AG09309 (cell line): ENCODE measurements around the gene ZNF354C.

Source experiments
- DNase-seq: peaks from one replicate; pipeline ENCODE4 v3.0.0-alpha.2; 2010; ENCODE audit warnings: low read depth
- H3K4me3 ChIP-seq: 2 replicates; pipeline ENCODE4 v1.5.1; 2011; ENCODE audit warnings: mild to moderate bottlenecking, low read depth, low read length, moderate library complexity; ENCODE audit not compliant: control insufficient read depth
- TF ChIP-seq, protein P1 (sequence below): IDR thresholded peaks from 2 replicates; pipeline ENCODE4 v1.5.1; 2011; ENCODE audit warnings: mild to moderate bottlenecking, low read depth, low read length, inconsistent platforms; ENCODE audit not compliant: insufficient read depth, control insufficient read depth; ENCODE audit errors: missing control alignments

Gene ZNF354C

DNA sequence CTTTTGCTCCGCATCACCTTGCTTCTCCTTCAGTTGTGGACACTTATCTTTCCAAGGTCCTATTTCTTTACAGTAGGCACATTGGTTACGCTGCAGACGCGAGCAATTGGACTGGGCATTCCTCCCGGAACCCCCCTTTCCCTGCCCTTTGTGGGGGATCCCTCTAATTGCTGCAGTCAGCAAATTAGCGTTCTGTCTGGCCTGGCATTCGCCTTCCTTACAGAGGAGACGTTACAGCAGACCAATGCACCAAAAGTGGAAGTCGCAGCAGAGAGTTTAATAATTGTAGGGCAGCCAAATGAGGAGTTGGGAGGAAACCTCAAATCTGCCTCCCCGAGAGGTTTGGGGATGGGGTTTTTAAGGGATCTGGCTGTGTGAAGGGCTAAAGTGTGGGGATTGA is 5.3 kb upstream of the ZNF354C start:
- no peak overlapping the region for H3K4me3 ChIP-seq
- TF ChIP-seq, protein P1, sequence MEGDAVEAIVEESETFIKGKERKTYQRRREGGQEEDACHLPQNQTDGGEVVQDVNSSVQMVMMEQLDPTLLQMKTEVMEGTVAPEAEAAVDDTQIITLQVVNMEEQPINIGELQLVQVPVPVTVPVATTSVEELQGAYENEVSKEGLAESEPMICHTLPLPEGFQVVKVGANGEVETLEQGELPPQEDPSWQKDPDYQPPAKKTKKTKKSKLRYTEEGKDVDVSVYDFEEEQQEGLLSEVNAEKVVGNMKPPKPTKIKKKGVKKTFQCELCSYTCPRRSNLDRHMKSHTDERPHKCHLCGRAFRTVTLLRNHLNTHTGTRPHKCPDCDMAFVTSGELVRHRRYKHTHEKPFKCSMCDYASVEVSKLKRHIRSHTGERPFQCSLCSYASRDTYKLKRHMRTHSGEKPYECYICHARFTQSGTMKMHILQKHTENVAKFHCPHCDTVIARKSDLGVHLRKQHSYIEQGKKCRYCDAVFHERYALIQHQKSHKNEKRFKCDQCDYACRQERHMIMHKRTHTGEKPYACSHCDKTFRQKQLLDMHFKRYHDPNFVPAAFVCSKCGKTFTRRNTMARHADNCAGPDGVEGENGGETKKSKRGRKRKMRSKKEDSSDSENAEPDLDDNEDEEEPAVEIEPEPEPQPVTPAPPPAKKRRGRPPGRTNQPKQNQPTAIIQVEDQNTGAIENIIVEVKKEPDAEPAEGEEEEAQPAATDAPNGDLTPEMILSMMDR, result no peak
- DNase-seq, result no peak

DNA sequence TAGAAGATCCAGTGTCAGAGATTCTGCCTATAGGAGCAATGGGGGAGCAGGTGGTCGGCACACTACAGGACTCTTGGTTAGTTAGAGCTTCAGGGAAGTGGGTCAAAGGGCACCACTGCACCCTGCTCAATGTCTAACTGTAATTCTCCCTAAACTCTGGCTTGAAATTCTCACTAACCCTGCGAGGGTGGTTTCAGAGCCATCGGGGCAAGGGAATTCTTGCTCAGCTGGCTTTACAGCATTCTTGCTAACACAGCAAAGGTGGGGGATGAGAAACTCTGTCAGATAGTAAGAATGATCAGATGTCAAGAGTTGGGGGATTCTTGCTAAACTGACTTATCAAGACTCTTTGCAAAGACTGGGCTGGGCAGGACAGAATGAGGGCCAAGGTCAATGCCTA is 4.7 kb upstream of the ZNF354C start:
- TF ChIP-seq, protein P1, result no peak
- H3K4me3 ChIP-seq, result no peak overlapping the region
- DNase-seq, result no peak

DNA sequence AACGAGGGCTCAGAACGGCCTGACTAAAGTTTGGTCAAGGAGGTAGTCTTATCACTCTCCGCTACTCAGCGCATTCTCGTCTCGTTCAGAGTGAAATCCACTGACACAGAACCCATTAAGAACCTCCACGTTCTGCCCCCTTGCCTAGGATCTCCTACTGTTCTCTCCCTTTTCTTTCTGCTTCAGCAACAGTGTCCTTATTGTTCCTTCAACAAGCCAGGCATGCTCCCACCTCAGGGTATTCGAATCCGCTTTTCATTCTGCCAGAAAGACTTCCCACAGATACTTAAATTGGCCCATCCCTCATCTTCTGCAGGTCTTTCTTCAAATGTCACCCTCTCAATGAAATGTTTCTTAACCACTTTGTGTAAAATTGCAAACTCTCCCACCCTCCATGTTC is 4.3 kb upstream of the ZNF354C start:
- no peak overlapping the region for H3K4me3 ChIP-seq
- TF ChIP-seq, protein P1, result no peak
- no peak for DNase-seq

DNA sequence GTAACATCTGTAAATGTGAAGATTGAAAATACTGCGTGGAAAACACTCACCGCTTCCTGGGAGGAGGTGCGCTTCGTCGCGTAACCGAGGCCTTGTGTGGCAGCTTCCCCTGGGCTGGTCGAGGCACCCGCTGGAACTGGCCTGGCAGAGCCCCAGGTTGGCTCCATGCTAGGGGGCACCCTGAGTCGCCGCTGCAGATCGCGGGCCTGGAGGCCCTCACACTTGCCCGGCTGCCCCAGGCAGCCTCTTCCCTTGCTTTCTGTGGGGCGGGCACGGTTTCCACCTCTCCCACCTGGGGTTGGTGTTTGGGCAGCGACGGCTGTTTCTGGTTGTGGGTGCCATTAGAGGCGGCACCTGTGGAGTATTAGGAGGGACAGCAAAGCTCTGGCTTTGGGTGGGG is 852 bp downstream of the ZNF354C start:
- TF ChIP-seq, protein P1, result no peak
- DNase-seq, result no peak
- peak overlapping the region; percentile 68 for H3K4me3 ChIP-seq

DNA sequence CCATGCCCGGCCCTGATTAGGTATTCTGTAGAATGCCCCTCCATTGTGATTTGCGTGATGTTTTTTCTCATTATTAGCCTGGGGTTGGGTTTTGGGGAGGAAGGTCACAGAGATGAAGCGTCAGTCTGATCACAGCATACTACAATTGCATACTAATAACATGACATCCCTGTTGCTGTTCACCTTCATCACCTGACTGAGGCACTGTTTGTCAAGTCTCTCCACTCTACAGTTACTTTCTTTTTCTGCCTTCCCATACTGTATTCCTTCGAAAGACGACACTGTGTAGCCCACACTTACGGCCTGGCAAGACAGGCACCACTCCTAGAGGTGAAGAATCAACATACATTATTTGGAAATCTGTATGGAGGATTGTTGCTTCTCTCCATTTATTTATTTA is 5.5 kb downstream of the ZNF354C start:
- no peak overlapping the region for H3K4me3 ChIP-seq
- no peak for DNase-seq
- TF ChIP-seq, protein P1, result no peak

DNA sequence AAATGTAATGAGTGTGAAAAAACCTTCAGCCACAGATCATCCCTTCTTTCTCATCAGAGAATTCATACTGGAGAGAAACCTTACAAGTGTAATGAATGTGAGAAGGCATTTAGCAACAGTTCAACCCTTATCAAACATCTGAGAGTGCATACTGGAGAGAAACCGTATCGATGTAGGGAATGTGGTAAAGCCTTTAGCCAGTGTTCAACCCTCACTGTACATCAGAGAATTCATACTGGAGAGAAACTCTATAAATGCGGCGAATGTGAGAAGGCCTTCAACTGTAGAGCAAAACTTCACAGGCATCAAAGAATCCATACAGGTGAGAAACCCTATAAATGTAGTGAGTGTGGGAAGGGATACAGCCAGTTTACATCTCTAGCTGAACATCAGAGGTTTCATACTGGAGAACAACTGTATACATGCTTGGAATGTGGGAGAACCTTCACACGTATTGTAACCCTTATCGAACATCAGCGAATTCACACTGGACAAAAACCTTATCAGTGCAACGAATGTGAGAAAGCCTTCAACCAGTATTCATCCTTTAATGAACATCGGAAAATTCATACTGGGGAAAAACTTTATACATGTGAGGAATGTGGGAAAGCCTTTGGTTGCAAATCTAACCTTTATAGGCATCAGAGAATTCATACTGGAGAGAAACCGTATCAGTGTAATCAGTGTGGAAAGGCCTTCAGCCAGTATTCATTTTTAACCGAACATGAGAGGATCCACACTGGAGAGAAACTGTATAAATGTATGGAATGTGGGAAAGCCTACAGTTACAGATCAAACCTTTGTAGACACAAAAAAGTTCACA is 19.2 kb downstream of the ZNF354C start:
- no peak for DNase-seq
- TF ChIP-seq, protein P1, result no peak
- no peak overlapping the region for H3K4me3 ChIP-seq
